T-helper 2 cell (primary cell): Measurements from ENCODE around the gene FASTKD1.

Experiments
- DNase-seq, 5 experiments: peaks; one replicate each; pipeline versions ENCODE4 v3.0.0 to v3.0.0-alpha.2; 2012 to 2022

FASTKD1 gene

DNA sequence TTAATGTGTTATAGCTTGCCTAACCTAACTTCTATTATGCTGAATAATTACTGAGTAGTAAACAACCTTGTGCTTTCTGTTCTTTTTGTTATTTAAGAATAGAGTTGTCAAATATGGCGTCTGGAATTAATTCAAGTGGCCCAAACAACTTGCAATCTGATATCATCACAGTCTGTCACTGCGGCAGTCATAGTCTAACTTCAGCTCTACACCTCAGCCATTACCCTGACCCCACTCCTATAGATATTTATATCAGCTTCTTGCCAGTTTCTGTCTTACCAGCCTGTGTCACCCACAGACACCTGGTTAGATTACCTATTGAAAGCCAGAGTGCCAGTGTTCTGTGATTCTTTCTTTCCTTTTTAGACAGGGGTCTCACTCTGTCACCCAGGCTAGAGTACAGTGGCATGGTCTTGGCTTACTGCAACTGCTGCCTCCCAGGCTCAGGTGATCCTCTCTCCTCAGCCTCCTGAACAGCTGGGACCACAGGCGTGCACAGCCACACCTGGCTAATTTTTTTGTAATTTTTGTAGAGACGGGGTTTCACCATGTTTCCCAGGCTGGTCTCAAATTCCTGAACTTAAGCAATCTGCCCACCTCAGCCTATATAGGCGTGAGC, 78.2 kb downstream of the FASTKD1 start:
- DNase-seq: no peak

DNA sequence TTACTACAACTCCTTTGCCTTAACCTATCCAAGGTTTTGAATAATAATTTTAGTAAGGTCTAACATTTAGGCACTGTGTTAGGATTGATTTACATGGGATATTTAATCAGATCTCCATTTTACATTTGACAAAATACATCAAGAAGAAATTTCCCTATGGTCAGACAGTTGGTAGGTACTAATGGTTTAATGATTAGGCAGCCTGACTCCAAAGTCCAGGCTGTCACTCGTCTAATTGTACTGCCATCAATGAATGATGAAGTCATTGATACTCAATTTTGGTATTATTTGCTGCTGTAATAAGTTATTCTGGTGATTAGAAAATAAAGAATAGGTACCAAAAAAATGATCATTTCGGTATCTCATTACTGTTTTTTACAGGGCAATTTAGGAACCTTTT, 80.3 kb downstream of the FASTKD1 start:
- no peak for DNase-seq

DNA sequence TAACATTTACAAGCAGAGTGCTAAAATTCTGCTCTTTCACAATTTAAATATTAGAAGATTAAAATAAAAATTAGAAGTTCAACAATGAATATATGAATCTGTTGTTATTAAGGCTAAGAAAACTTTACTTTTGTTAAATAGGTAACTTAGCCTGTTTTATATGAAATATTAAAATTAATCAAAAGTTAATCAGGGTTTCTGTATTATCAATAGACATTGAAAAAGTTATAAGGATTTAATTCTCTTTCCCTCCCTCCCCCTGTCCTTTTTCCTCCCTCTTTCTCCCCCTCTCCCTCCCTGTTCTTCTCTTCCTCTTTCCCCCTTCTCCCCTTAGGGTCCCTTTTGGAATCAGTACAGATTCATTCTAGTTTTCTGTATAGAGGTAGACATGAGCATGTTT, 82.3 kb downstream of the FASTKD1 start:
- DNase-seq: no peak

DNA sequence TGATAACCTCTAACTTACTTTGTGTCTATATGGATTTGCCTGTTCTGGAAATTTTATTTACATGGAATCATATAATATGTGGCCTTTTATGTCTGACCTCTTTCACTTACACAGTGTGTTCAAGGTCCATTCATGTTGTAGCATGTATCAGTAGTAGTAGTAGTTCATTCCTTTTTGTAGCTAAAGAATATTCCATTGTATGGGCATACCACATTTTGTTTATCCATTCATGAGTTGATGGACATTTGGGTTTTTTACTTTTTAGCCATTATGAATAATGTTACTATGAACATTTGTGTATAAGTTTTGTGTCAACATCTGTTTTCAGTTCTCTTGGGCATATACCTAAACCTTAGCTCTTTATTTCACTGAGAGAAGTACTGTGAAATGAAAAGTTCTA, 82.8 kb downstream of the FASTKD1 start:
- DNase-seq: no peak

DNA sequence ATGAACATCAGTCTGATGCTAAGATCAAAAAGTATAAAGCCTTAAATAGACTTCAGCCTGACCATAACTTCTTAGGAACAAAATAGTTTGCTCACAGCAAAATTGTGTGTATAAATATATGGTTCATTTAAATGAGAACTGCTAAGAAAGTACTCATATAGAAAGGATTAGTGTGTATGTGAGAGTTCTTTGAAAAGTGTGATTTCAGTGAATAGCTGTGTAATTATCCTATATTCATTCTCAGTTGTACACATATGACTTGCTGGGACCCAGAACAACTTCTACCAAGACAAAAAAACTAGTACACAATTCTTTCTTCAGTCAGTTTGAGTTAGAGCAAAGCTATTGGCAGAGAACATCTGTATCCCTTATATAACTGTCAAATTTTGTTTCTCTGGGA, 87.2 kb downstream of the FASTKD1 start:
- DNase-seq: no peak

DNA sequence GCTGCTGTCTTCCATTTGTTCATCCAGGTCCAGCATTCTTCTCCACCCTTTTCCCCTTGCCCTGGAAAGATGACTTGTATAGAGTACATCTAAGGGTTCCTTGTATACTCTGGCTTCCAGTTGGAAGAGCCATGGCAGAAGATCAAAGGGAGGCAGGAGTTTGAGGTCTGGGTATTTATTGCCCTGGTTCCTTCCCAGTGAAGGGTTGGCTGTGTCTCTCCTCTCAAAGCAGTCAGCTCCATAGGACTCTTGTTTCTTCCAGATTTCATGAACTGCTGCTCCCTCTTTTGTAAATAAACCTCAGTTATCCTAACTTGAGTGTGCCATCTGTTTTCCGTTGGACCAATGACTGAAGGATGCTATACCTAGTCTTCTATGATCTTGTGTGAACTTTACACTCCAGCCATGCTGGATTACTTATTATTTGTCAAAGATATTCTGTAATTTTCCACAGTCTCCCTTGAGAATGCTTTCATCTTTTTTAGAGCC, 88.0 kb downstream of the FASTKD1 start:
- DNase-seq: no peak

DNA sequence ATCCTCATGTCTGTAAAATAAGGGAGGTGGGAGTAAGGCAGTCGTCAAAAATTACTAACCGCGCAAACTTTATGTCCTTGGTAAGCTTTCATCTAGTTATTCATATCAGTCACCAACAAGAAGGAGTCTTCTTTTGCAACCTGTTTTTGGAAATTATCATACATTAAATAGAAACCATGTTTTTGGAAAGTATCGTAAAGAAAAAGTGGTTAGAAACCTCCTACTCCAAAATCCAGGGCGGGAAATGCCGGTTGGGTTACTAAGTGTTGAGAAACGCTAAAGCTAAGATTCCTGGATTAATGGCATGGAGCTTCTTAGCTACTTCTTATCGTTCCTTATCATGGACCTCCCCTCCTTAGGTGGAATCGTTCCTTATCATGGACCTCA, 93.6 kb downstream of the FASTKD1 start:
- DNase-seq: no peak
